PFSK-1 (cell line): Measurements from ENCODE around the gene IL5.

ENCODE experiments used
- POLR2AphosphoS5 ChIP-seq: IDR thresholded peaks from 2 replicates; pipeline ENCODE4 v1.6.1; 2012; ENCODE audit warnings: low read depth, mild to moderate bottlenecking, control low read depth, low read length, moderate library complexity
- REST ChIP-seq, 2 experiments: IDR thresholded peaks; 2 replicates each; pipeline versions ENCODE4 v1.6.1 to v1.8.0; 2011 to 2012; ENCODE audit warnings: low read depth in 2 of 2, low read length in 2 of 2, control low read depth in 1 of 2, inconsistent platforms in 1 of 2, mild to moderate bottlenecking in 1 of 2, moderate library complexity in 1 of 2; ENCODE audit not compliant: insufficient read depth in 1 of 2

GRCh38 chr5:132557478-132558172 is 14.3 kb upstream of the IL5 start:
- no peak for TF ChIP-seq REST (IDR thresholded peaks at IDR 0.05; ENCODE audit: insufficient read depth in 1 of 2, low read depth in 2 of 2, low read length in 2 of 2)
- no peak for TF ChIP-seq POLR2AphosphoS5
